AG09309 (cell line): ENCODE results near the gene ENOX2.

Experiments
- DNase-seq: peaks from one replicate; pipeline ENCODE4 v3.0.0-alpha.2; 2010; ENCODE audit warnings: low read depth
- H3K4me3 ChIP-seq: 2 replicates; pipeline ENCODE4 v1.5.1; 2011; ENCODE audit warnings: mild to moderate bottlenecking, low read depth, low read length, moderate library complexity; ENCODE audit not compliant: control insufficient read depth
- TF ChIP-seq, protein P1 (sequence below): IDR thresholded peaks from 2 replicates; pipeline ENCODE4 v1.5.1; 2011; ENCODE audit warnings: mild to moderate bottlenecking, low read depth, low read length, inconsistent platforms; ENCODE audit not compliant: insufficient read depth, control insufficient read depth; ENCODE audit errors: missing control alignments

ENOX2 gene

GRCh38 chrX:130593911-130594310 lies 309.1 kb downstream of the ENOX2 start:
- TF ChIP-seq, protein P1, sequence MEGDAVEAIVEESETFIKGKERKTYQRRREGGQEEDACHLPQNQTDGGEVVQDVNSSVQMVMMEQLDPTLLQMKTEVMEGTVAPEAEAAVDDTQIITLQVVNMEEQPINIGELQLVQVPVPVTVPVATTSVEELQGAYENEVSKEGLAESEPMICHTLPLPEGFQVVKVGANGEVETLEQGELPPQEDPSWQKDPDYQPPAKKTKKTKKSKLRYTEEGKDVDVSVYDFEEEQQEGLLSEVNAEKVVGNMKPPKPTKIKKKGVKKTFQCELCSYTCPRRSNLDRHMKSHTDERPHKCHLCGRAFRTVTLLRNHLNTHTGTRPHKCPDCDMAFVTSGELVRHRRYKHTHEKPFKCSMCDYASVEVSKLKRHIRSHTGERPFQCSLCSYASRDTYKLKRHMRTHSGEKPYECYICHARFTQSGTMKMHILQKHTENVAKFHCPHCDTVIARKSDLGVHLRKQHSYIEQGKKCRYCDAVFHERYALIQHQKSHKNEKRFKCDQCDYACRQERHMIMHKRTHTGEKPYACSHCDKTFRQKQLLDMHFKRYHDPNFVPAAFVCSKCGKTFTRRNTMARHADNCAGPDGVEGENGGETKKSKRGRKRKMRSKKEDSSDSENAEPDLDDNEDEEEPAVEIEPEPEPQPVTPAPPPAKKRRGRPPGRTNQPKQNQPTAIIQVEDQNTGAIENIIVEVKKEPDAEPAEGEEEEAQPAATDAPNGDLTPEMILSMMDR, result no peak

DNA sequence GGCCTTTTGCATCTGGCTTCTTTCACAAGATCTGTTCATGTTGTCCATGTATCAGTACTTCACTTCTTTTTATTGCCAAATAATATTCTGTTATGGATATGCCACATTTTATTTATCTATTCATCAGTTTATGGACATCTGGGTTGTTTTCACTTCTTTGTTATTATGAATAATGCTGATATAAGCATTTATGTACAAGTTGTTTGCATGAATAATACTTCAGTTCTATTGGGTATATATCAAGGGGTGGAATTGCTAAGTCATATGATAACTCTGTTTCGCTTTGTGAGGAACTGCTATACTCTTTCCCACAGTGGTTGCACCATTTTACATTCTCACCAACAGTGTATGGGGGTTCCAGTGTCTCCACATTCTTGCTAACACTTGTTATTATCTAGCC lies 310.8 kb downstream of the ENOX2 start:
- no peak for DNase-seq
- TF ChIP-seq, protein P1, result no peak

More at GRCh38 chrX:130593911-130594310, 309.1 kb downstream of the ENOX2 start:
- H3K4me3 ChIP-seq, result no peak overlapping the region
- DNase-seq, result no peak

GRCh38 chrX:130578906-130579305 lies 324.1 kb downstream of the ENOX2 start:
- no peak overlapping the region for H3K4me3 ChIP-seq
- TF ChIP-seq, protein P1, result peak; percentile 1
- no peak for DNase-seq

More for the DNA sequence above, 310.8 kb downstream of the ENOX2 start:
- no peak overlapping the region for H3K4me3 ChIP-seq

DNA sequence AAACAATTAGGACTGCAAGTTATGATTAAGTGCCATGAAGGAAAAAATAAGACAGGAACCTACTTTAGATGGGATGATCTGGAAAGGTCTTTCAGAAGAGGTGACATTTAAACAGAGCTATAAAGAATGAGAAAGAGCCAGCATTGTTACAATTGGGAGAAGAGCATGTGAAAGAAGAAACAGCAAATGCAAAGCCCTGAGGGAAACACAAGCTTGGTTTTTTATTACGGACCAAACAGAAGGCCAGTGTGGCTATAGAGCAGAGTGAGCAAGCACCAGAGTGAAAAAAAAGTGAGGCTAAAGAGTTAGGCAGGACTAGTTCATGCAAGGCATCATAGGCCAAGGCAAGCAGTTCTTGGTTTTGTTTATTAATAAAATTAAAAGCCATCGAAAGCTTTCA lies 325.6 kb downstream of the ENOX2 start:
- H3K4me3 ChIP-seq, result no peak overlapping the region
- TF ChIP-seq, protein P1, result no peak
- DNase-seq, result no peak

DNA sequence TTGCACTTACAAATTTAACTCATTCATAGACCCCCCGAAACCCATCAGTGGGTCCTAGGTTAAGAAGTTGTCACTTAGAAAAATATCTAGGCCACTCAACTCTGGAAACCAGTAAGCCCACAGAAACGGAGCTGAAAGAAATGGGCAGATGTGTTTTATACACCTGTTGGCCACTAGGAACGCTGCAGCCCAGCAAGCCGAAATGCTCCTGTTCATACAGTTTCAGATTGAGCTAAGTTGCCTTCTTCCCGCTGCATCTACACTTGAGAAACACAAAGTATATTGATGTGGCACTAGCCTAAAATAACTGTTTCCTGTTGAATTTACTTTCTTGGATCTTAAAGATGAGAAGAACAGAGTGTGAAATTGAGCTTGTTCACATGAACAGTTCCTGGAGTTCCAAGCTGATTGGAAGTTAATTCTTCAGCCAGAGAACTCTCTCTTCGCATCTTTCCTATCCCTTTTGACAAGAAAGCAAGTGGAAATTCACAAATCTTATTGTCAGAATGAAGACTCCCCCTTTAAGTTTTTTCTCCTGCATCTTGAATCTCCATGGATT lies 327.1 kb downstream of the ENOX2 start:
- no peak overlapping the region for H3K4me3 ChIP-seq
- peak; percentile 4 for DNase-seq
- TF ChIP-seq, protein P1, result peak; percentile 89
